CD4-positive, CD25-positive, alpha-beta regulatory T cell (primary cell): ENCODE results near the gene NEURL2. TPM values are rescaled to one million over a fixed set of nuclear protein-coding genes. Genes with fewer than 3 reads are reported as not detected.

Source experiments
- ATAC-seq, 2 donors: fragments of 150-1000 bp; cut with Tn5 transposase; one replicate each; pipeline ENCODE4 v1.10.0; 2021; ENCODE audit warnings: low read depth in 2 of 2, moderate number of reproducible peaks in 2 of 2, moderate library complexity in 1 of 2
- DNase-seq, 3 donors: peaks; one replicate each; pipeline versions ENCODE4 v3.0.0 to v3.0.0-alpha.2; 2012 to 2022; ENCODE audit warnings: mixed read lengths in 1 of 3
- H3K27ac ChIP-seq: one replicate; pipeline ENCODE4 v1.7.0; 2013; ENCODE audit warnings: mild to moderate bottlenecking, low read length; ENCODE audit not compliant: insufficient read depth, poor library complexity, severe bottlenecking
- H3K27me3 ChIP-seq: one replicate; pipeline ENCODE4 v1.7.0; 2013; ENCODE audit warnings: low read length; ENCODE audit not compliant: control insufficient read depth, insufficient read depth
- H3K36me3 ChIP-seq: one replicate; pipeline ENCODE4 v1.7.0; 2013; ENCODE audit warnings: mild to moderate bottlenecking, low read length, moderate library complexity; ENCODE audit not compliant: control insufficient read depth, insufficient read depth
- H3K4me1 ChIP-seq: 2 replicates; pipeline ENCODE4 v1.7.0; 2013; ENCODE audit warnings: mild to moderate bottlenecking, low read length; ENCODE audit not compliant: insufficient read depth, control insufficient read depth, poor library complexity, severe bottlenecking
- H3K4me3 ChIP-seq: one replicate; pipeline ENCODE4 v1.7.0; 2013; ENCODE audit warnings: low read depth, mild to moderate bottlenecking, low read length, moderate library complexity
- H3K9me3 ChIP-seq, 2 experiments: 1 replicate in 1 of 2; 2 replicates in 1 of 2; pipeline ENCODE4 v1.7.0; 2013; ENCODE audit warnings: low read length in 2 of 2, mild to moderate bottlenecking in 1 of 2, moderate library complexity in 1 of 2; ENCODE audit not compliant: control insufficient read depth in 2 of 2
- H3K27ac Mint-ChIP-seq, 3 donors: one replicate each; pipeline ENCODE4 v1.8.0; 2020 to 2022; ENCODE audit warnings: mild to moderate bottlenecking in 3 of 3, mixed read lengths in 3 of 3, moderate library complexity in 2 of 3
- H3K27me3 Mint-ChIP-seq: one replicate; pipeline ENCODE4 v1.8.0; 2022; ENCODE audit warnings: mild to moderate bottlenecking, mixed read lengths
- H3K36me3 Mint-ChIP-seq: one replicate; pipeline ENCODE4 v1.8.0; 2020; ENCODE audit warnings: mixed read lengths
- H3K4me1 Mint-ChIP-seq, 4 donors: one replicate each; pipeline ENCODE4 v1.8.0; 2020 to 2022; ENCODE audit warnings: mixed read lengths in 4 of 4, mild to moderate bottlenecking in 1 of 4
- H3K4me3 Mint-ChIP-seq, 4 donors: one replicate each; pipeline ENCODE4 v1.8.0; 2020 to 2022; ENCODE audit warnings: mild to moderate bottlenecking in 4 of 4, mixed read lengths in 4 of 4, moderate library complexity in 3 of 4
- H3K9me3 Mint-ChIP-seq, 7 donors: one replicate each; pipeline ENCODE4 v1.8.0; 2020 to 2022; ENCODE audit warnings: mixed read lengths in 7 of 7, mild to moderate bottlenecking in 3 of 7, moderate library complexity in 2 of 7
- polyA plus RNA-seq, 4 donors: library from polyadenylated mRNA; unstranded; fragments of 300-500 nt; fragmentation: Illumina TruSeq; gene quantifications; one replicate each; pipeline ENCODE4 v1.2.3, GENCODE V29; 2021
- total RNA-seq: library from RNA; stranded (reverse); gene quantifications from one replicate; pipeline ENCODE4 v1.2.3, GENCODE V29; 2022

Gene NEURL2
- total and polyA plus RNA-seq, 5 donors from 2014 or later, result 0.76 to 3.0 (median 2.4) TPM

- Histone ChIP-seq H3K9me3 (no peaks in the 10 kb centered on the region), H3K4me3 (no peak overlapping the region), H3K27ac (no peak overlapping the region), H3K27me3 (no peaks in the 10 kb centered on the region), H3K4me1 (no peaks in the 10 kb centered on the region), H3K36me3 (no peaks in the 10 kb centered on the region)
- Mint-ChIP-seq H3K36me3 (no peaks in the 10 kb centered on the region), H3K4me3 (peak overlapping the region in 1 of 4 donors; percentile 21), H3K27me3 (peaks cover 64% of the 10 kb centered on the region), H3K4me1 (no peaks in the 10 kb centered on the region), H3K9me3 (no peaks in the 10 kb centered on the region), H3K27ac (no peak overlapping the region)
- DNase-seq (no peak), ATAC-seq (no peak)
Measured at GRCh38 chr20:45918182-45918737, 27.3 kb upstream of the NEURL2 start.

- no peaks in the 10 kb centered on the region for H3K9me3 ChIP-seq
- no peak overlapping the region for H3K4me3 ChIP-seq
- DNase-seq (no peak), ATAC-seq (no peak)
- Mint-ChIP-seq H3K4me3 (peak overlapping the region in 1 of 4 donors; percentile 38), H3K4me1 (no peaks in the 10 kb centered on the region), H3K27ac (peak overlapping the region in 1 of 3 donors; percentile 59), H3K27me3 (peaks cover 61% of the 10 kb centered on the region), H3K36me3 (no peaks in the 10 kb centered on the region), H3K9me3 (no peaks in the 10 kb centered on the region)
- no peaks in the 10 kb centered on the region for H3K4me1 ChIP-seq
- H3K27me3 ChIP-seq, result peaks cover 2% of the 10 kb centered on the region
- H3K36me3 ChIP-seq, result no peaks in the 10 kb centered on the region
- H3K27ac ChIP-seq, result no peak overlapping the region
Measured at GRCh38 chr20:45917790-45918141, 26.8 kb upstream of the NEURL2 start.

- no peaks in the 10 kb centered on the region for H3K36me3 Mint-ChIP-seq
- no peaks in the 10 kb centered on the region for H3K9me3 ChIP-seq
- H3K36me3 ChIP-seq, result no peaks in the 10 kb centered on the region
- no peak overlapping the region for H3K27ac ChIP-seq
- peak overlapping the region in 1 of 4 donors; percentile 50 for H3K4me3 Mint-ChIP-seq
- H3K27ac Mint-ChIP-seq, result no peak overlapping the region
- no peak overlapping the region for H3K4me3 ChIP-seq
- H3K4me1 ChIP-seq, result peaks cover 19% of the 10 kb centered on the region
- H3K27me3 ChIP-seq, result peaks cover 2% of the 10 kb centered on the region
- no peak for ATAC-seq
- peaks cover 43% of the 10 kb centered on the region for H3K27me3 Mint-ChIP-seq
- no peak for DNase-seq
- no peaks in the 10 kb centered on the region for H3K9me3 Mint-ChIP-seq
- peaks cover 0 to 21% (median 7%) of the 10 kb centered on the region in 4 donors for H3K4me1 Mint-ChIP-seq
Measured at GRCh38 chr20:45913116-45913515, 22.1 kb upstream of the NEURL2 start.

GRCh38 chr20:45912344-45912682 is 21.3 kb upstream of the NEURL2 start:
- H3K27ac Mint-ChIP-seq, result no peak overlapping the region

GRCh38 chr20:45911486-45912343 is 20.7 kb upstream of the NEURL2 start, which contains the start of gene PLTP:
TSS of gene PLTP (minus strand) at chr20:45912155. CDS start at chr20:45911452, 703 bp downstream.
- Histone ChIP-seq H3K27me3 (peaks cover 2% of the 10 kb centered on the region), H3K4me1 (peaks cover 19% of the 10 kb centered on the region), H3K4me3 (peak within 1 kb of the TSS; percentile 62), H3K27ac (no peak within 1 kb of the TSS), H3K9me3 (no peaks in the 10 kb centered on the region), H3K36me3 (no peaks in the 10 kb centered on the region)
- Mint-ChIP-seq H3K36me3 (no peaks in the 10 kb centered on the region), H3K4me1 (peaks cover 0 to 21% (median 7%) of the 10 kb centered on the region in 4 donors), H3K27me3 (peaks cover 38% of the 10 kb centered on the region), H3K4me3 (peak within 1 kb of the TSS; percentile 83 to 92 (median 86)), H3K27ac (peak within 1 kb of the TSS; percentile 73 to 84 (median 74)), H3K9me3 (no peaks in the 10 kb centered on the region)
- ATAC-seq (no peak), DNase-seq (peak in 2 of 3 donors; percentile 35 to 39)

More at GRCh38 chr20:45912344-45912682, 21.3 kb upstream of the NEURL2 start:
- DNase-seq (no peak), ATAC-seq (no peak)
- Histone ChIP-seq H3K27me3 (peaks cover 2% of the 10 kb centered on the region), H3K36me3 (no peaks in the 10 kb centered on the region), H3K4me1 (peaks cover 19% of the 10 kb centered on the region), H3K4me3 (no peak overlapping the region), H3K27ac (no peak overlapping the region), H3K9me3 (no peaks in the 10 kb centered on the region)
- H3K4me1 Mint-ChIP-seq, result peaks cover 0 to 21% (median 7%) of the 10 kb centered on the region in 4 donors
- H3K36me3 Mint-ChIP-seq, result no peaks in the 10 kb centered on the region
- peaks cover 41% of the 10 kb centered on the region for H3K27me3 Mint-ChIP-seq
- peak overlapping the region; percentile 43 to 92 (median 65) for H3K4me3 Mint-ChIP-seq
- no peaks in the 10 kb centered on the region for H3K9me3 Mint-ChIP-seq

- no peaks in the 10 kb centered on the region for H3K9me3 Mint-ChIP-seq
- DNase-seq (peak; percentile 75 to 97 (median 83)), ATAC-seq (peak; percentile 83)
- peaks cover 29% of the 10 kb centered on the region for H3K27me3 Mint-ChIP-seq
- H3K36me3 Mint-ChIP-seq, result no peaks in the 10 kb centered on the region
- Histone ChIP-seq H3K4me3 (peak overlapping the region; percentile 62), H3K36me3 (no peaks in the 10 kb centered on the region), H3K4me1 (peaks cover 19% of the 10 kb centered on the region), H3K9me3 (no peaks in the 10 kb centered on the region), H3K27me3 (peaks cover 2% of the 10 kb centered on the region), H3K27ac (no peak overlapping the region)
- H3K27ac Mint-ChIP-seq, result peak overlapping the region; percentile 73 to 87 (median 84)
- H3K4me3 Mint-ChIP-seq, result peak overlapping the region; percentile 77 to 87 (median 84)
- H3K4me1 Mint-ChIP-seq, result peaks cover 0 to 21% (median 7%) of the 10 kb centered on the region in 4 donors
Measured at GRCh38 chr20:45910670-45911485, 19.9 kb upstream of the NEURL2 start.

- H3K4me3 Mint-ChIP-seq, result peak overlapping the region; percentile 30 to 87 (median 84)
- H3K4me3 ChIP-seq, result peak overlapping the region; percentile 32
Measured at GRCh38 chr20:45909817-45910669, 19.0 kb upstream of the NEURL2 start.

More at GRCh38 chr20:45909817-45910669, 19.0 kb upstream of the NEURL2 start:
- DNase-seq, result no peak
- H3K27ac ChIP-seq, result no peak overlapping the region
- no peaks in the 10 kb centered on the region for H3K9me3 ChIP-seq
- Mint-ChIP-seq H3K36me3 (no peaks in the 10 kb centered on the region), H3K4me1 (peaks cover 0 to 21% (median 7%) of the 10 kb centered on the region in 4 donors), H3K9me3 (no peaks in the 10 kb centered on the region), H3K27me3 (peaks cover 21% of the 10 kb centered on the region), H3K27ac (peak overlapping the region in 2 of 3 donors; percentile 60 to 84)
- H3K4me1 ChIP-seq, result peaks cover 19% of the 10 kb centered on the region
- no peaks in the 10 kb centered on the region for H3K36me3 ChIP-seq
- no peak for ATAC-seq
- H3K27me3 ChIP-seq, result peaks cover 2% of the 10 kb centered on the region
